ENCODE results near the gene RLBP1. TPM values are rescaled to one million over a fixed set of nuclear protein-coding genes. Genes with fewer than 3 reads are reported as not detected.
A peak's percentile ranks its signal among the peaks of the same experiment; 100 is the strongest.

Gene RLBP1
- total and polyA plus RNA-seq, 10 donors, result not detected

GRCh38 chr15:89196994-89197393 lies 24.4 kb downstream of the RLBP1 start:
- H3K27me3 ChIP-seq (replicated peaks in 1 of 7), result no peaks in the 10 kb centered on the region
- 48 to 65% (median 58%) methylated on average over 6 to 7 of the region's 7 CpGs for WGBS, 5 donors
- peaks cover 0 to 20% (median 3%) of the 10 kb centered on the region in 6 donors for H3K4me1 ChIP-seq
- no peak overlapping the region for H3K4me3 ChIP-seq
- H3K27ac ChIP-seq, result peak overlapping the region in 6 of 8 donors; percentile 2 to 63 (median 59)
- H3K36me3 ChIP-seq, result peaks cover 0 to 100% (median 58%) of the 10 kb centered on the region in 6 donors
- no peaks in the 10 kb centered on the region for H3K9me3 ChIP-seq
- no peak for DNase-seq
- peak in 1 of 3 donors; percentile 6 for TF ChIP-seq POLR2AphosphoS5 (IDR thresholded peaks at IDR 0.05)
- TF ChIP-seq, protein P1, sequence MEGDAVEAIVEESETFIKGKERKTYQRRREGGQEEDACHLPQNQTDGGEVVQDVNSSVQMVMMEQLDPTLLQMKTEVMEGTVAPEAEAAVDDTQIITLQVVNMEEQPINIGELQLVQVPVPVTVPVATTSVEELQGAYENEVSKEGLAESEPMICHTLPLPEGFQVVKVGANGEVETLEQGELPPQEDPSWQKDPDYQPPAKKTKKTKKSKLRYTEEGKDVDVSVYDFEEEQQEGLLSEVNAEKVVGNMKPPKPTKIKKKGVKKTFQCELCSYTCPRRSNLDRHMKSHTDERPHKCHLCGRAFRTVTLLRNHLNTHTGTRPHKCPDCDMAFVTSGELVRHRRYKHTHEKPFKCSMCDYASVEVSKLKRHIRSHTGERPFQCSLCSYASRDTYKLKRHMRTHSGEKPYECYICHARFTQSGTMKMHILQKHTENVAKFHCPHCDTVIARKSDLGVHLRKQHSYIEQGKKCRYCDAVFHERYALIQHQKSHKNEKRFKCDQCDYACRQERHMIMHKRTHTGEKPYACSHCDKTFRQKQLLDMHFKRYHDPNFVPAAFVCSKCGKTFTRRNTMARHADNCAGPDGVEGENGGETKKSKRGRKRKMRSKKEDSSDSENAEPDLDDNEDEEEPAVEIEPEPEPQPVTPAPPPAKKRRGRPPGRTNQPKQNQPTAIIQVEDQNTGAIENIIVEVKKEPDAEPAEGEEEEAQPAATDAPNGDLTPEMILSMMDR (IDR thresholded peaks at IDR 0.05 in 8 of 11, conservative IDR thresholded peaks at IDR 0.05 in 3 of 11), result no peak
- intact Hi-C loops (cut with DNase I; ENCODE audit: low total_unique reads), result no loop called here

DNA sequence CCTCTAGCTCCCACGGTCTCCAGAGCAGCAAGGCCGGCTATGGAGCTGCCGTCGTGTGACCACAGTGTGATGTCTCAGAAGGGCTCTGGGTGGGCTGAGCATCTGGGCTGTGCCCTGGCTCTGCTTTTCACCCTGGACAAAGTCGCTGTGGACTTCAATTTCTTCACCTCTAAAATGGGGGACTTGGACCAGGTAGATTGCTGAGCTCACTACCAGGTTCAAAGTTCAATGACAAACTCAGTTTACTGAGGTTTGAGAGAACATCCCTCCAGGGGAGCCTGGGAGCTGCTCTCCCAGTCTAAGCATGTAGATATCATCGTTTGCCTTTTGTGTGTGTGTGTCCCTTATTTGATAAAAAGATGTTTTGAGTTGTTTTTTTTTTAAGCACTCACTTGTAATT lies 25.1 kb downstream of the RLBP1 start:
- H3K27ac ChIP-seq, result peak overlapping the region in 1 of 8 donors; percentile 61
- peaks cover 0 to 20% (median 3%) of the 10 kb centered on the region in 6 donors for H3K4me1 ChIP-seq
- intact Hi-C loops (cut with DNase I; ENCODE audit: low total_unique reads), result no loop called here
- DNase-seq, result no peak
- TF ChIP-seq POLR2A (IDR thresholded peaks at IDR 0.05), result no peak
- TF ChIP-seq POLR2AphosphoS5 (IDR thresholded peaks at IDR 0.05), result no peak
- TF ChIP-seq, protein P1 (IDR thresholded peaks at IDR 0.05 in 8 of 11, conservative IDR thresholded peaks at IDR 0.05 in 3 of 11), result no peak
- H3K4me3 ChIP-seq, result no peak overlapping the region
- WGBS, 5 donors, result 91 to 98% (median 94%) methylated on average over 6 of the region's 6 CpGs
- H3K36me3 ChIP-seq, result peaks cover 0 to 100% (median 61%) of the 10 kb centered on the region in 6 donors
- H3K9me3 ChIP-seq, result no peaks in the 10 kb centered on the region
- no peaks in the 10 kb centered on the region for H3K27me3 ChIP-seq (replicated peaks in 1 of 7)

GRCh38 chr15:89195836-89196235 lies 25.5 kb downstream of the RLBP1 start:
- Histone ChIP-seq H3K4me1 (peaks cover 0 to 20% (median 3%) of the 10 kb centered on the region in 6 donors), H3K36me3 (peaks cover 0 to 100% (median 63%) of the 10 kb centered on the region in 6 donors), H3K27ac (no peak overlapping the region), H3K9me3 (no peaks in the 10 kb centered on the region), H3K27me3 (replicated peaks in 1 of 7) (no peaks in the 10 kb centered on the region), H3K4me3 (no peak overlapping the region)
- TF ChIP-seq POLR2AphosphoS5 (IDR thresholded peaks at IDR 0.05), result no peak
- TF ChIP-seq, protein P1 (IDR thresholded peaks at IDR 0.05 in 8 of 11, conservative IDR thresholded peaks at IDR 0.05 in 3 of 11), result no peak
- TF ChIP-seq POLR2A (IDR thresholded peaks at IDR 0.05), result no peak
- WGBS, 5 donors, result 83 to 93% (median 91%) methylated on average over 8 of the region's 8 CpGs
- no peak for DNase-seq
- intact Hi-C loops (cut with DNase I; ENCODE audit: low total_unique reads), result no loop called here

DNA sequence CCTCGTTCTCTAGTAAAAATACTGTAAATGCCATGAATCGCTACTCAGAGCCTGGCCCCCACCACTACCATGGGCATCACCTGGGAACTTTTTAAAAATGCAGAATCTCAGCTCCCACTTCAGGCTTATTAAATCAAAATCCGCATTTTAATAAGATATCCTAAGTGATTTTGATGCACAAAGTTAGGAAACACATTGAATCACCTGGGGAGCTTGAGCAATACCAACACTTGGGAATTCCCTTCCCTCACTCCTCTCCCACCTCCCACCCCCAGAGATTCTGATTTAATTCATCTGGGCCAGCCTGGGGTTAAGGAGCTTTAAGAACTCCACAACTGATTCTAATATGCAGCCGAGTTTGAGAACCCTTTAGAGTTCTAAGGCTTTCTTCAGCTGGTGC lies 26.8 kb downstream of the RLBP1 start:
- Histone ChIP-seq H3K36me3 (peaks cover 0 to 100% (median 69%) of the 10 kb centered on the region in 6 donors), H3K27me3 (replicated peaks in 1 of 7) (no peaks in the 10 kb centered on the region), H3K4me3 (no peak overlapping the region), H3K9me3 (no peaks in the 10 kb centered on the region), H3K27ac (no peak overlapping the region), H3K4me1 (peaks cover 0 to 15% (median 3%) of the 10 kb centered on the region in 6 donors)
- no peak for TF ChIP-seq POLR2AphosphoS5 (IDR thresholded peaks at IDR 0.05)
- TF ChIP-seq, protein P1 (IDR thresholded peaks at IDR 0.05 in 8 of 11, conservative IDR thresholded peaks at IDR 0.05 in 3 of 11), result no peak
- no peak for TF ChIP-seq POLR2A (IDR thresholded peaks at IDR 0.05)
- intact Hi-C loops (cut with DNase I; ENCODE audit: low total_unique reads), result no loop called here
- no peak for DNase-seq
- 81 to 99% (median 93%) methylated on average over 4 of the region's 4 CpGs for WGBS, 5 donors
